Daoy (cell line): ENCODE data around the gene PARVB. TPM values are rescaled to one million over a fixed set of nuclear protein-coding genes. Genes with fewer than 3 reads are reported as not detected.
"Not testable (repeated sequence)": the region's sequence is repeated elsewhere in the genome, so short reads cannot be mapped to it uniquely, and the experiment has no call there.

Source experiments
- DNase-seq: peaks from one replicate; pipeline ENCODE4 v3.0.0-alpha.2; 2015; ENCODE audit warnings: low read depth
- total RNA-seq: library from RNA; depleted of rRNA; stranded (reverse); fragments of >200 nt; shearing (Covaris generic); gene quantifications from 2 replicates; pipeline ENCODE4 v1.2.3, GENCODE V29; 2014

Gene PARVB
- total RNA-seq, 1 experiment from 2014 or later = 29.7 TPM

- DNase-seq = no peak
These were observed 84.8 kb downstream of the PARVB start for GRCh38 chr22:44108806-44109385.

GRCh38 chr22:44109416-44109815 lies 85.3 kb downstream of the PARVB start:
- DNase-seq = no peak

- not testable (repeated sequence) for DNase-seq
These were observed 86.6 kb downstream of the PARVB start for GRCh38 chr22:44110656-44111055.

GRCh38 chr22:44111562-44112155 lies 87.6 kb downstream of the PARVB start:
- no peak for DNase-seq

- DNase-seq = no peak
These were observed 88.1 kb downstream of the PARVB start for GRCh38 chr22:44112191-44112590.

GRCh38 chr22:44116331-44116730 lies 92.2 kb downstream of the PARVB start:
- no peak for DNase-seq

- no peak for DNase-seq
These were observed 92.9 kb downstream of the PARVB start for GRCh38 chr22:44116755-44117684.

- DNase-seq = no peak
These were observed 93.6 kb downstream of the PARVB start for GRCh38 chr22:44117746-44118145.

GRCh38 chr22:44118645-44119315 lies 94.7 kb downstream of the PARVB start:
- DNase-seq = no peak

- DNase-seq = no peak
These were observed 95.7 kb downstream of the PARVB start for GRCh38 chr22:44119669-44120313.

- no peak for DNase-seq
These were observed 96.2 kb downstream of the PARVB start for GRCh38 chr22:44120314-44120704.

- DNase-seq = no peak
These were observed 101.3 kb downstream of the PARVB start for GRCh38 chr22:44125421-44125820.

- no peak for DNase-seq
These were observed 102.7 kb downstream of the PARVB start for GRCh38 chr22:44126807-44127206.

- no peak for DNase-seq
These were observed 103.3 kb downstream of the PARVB start for GRCh38 chr22:44127356-44127755.

GRCh38 chr22:44128958-44129618 lies 105.0 kb downstream of the PARVB start:
- no peak for DNase-seq

- peak; percentile 29 for DNase-seq
These were observed 105.5 kb downstream of the PARVB start for GRCh38 chr22:44129619-44129976.

- no peak for DNase-seq
These were observed 106.1 kb downstream of the PARVB start for GRCh38 chr22:44130076-44130711.

- DNase-seq = no peak
These were observed 107.3 kb downstream of the PARVB start for GRCh38 chr22:44131412-44131811.

- DNase-seq = no peak
These were observed 108.0 kb downstream of the PARVB start for GRCh38 chr22:44131989-44132685.

GRCh38 chr22:44132724-44133123 lies 108.6 kb downstream of the PARVB start:
- no peak for DNase-seq
